ENCODE measurements around the gene ZNF319.

ZNF319 gene

GRCh38 chr16:58036943-58037342 is 36.5 kb upstream of the ZNF319 start:
- DNase-seq = no peak

- no peak for DNase-seq
Observed at GRCh38 chr16:58035356-58036170, 35.1 kb upstream of the ZNF319 start.

- no peak for DNase-seq
Observed at GRCh38 chr16:58034774-58035173, 34.3 kb upstream of the ZNF319 start.

- DNase-seq = no peak
Observed at GRCh38 chr16:58034128-58034685, 33.7 kb upstream of the ZNF319 start.

GRCh38 chr16:58032710-58033293 is 32.3 kb upstream of the ZNF319 start:
- DNase-seq = peak; percentile 39

GRCh38 chr16:58031016-58031800 is 30.7 kb upstream of the ZNF319 start:
- DNase-seq = no peak

GRCh38 chr16:58030136-58030840 is 29.8 kb upstream of the ZNF319 start:
- DNase-seq = no peak

- no peak for DNase-seq
Observed at GRCh38 chr16:58029410-58029809, 28.9 kb upstream of the ZNF319 start.

- DNase-seq = no peak
Observed at GRCh38 chr16:58028541-58029070, 28.1 kb upstream of the ZNF319 start.

- no peak for DNase-seq
Observed at GRCh38 chr16:58027916-58028455, 27.5 kb upstream of the ZNF319 start.

- DNase-seq = no peak
Observed at GRCh38 chr16:58027161-58027915, 26.9 kb upstream of the ZNF319 start.

- DNase-seq = no peak
Observed at GRCh38 chr16:58026705-58027160, 26.3 kb upstream of the ZNF319 start.

- no peak for DNase-seq
Observed at GRCh38 chr16:58026139-58026704, 25.8 kb upstream of the ZNF319 start.

- no peak for DNase-seq
Observed at GRCh38 chr16:58025351-58026138, 25.1 kb upstream of the ZNF319 start, which contains the start of gene MMP15. Gene MMP15 (plus strand): TSS chr16:58025754. CDS start chr16:58026351, 597 bp downstream.

GRCh38 chr16:58024486-58025350 is 24.2 kb upstream of the ZNF319 start:
- no peak for DNase-seq

GRCh38 chr16:58022601-58023371 is 22.3 kb upstream of the ZNF319 start:
- peak; percentile 89 for DNase-seq

GRCh38 chr16:58021661-58022551 is 21.4 kb upstream of the ZNF319 start:
- no peak for DNase-seq

All from NCI-H1092 (cell line).